Measurements from ENCODE around the gene ZMYND12. TPM values are rescaled to one million over a fixed set of nuclear protein-coding genes. Genes with fewer than 3 reads are reported as not detected.
"Not testable (repeated sequence)": the region's sequence is repeated elsewhere in the genome, so short reads cannot be mapped to it uniquely, and the experiment has no call there.

The ZMYND12 gene
- total and polyA plus RNA-seq, 2 donors from 2014 or later, result 1.9 to 17.7 TPM

DNA sequence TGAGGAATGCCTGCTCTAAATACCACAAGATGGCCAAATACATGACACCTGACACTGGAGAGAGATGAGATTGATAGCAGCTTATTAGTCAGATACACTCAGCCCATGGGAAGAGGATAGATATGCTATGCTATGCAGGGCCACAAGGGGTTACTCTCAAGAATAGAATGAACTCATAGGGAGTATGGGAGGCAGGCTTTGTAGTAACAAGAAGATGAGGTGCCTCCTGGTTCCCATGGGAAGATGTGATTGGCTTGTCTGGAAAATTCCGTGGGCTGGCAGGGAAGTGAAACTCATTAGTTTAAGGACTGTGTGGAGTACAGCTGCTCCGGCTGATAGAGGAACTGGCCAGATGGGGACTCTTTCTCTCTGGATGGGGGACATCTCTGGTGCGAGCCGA lies 23.8 kb upstream of the ZMYND12 start:
- H3K36me3 ChIP-seq (ENCODE audit: control insufficient read depth in 2 of 3, insufficient read depth in 3 of 3, low read length in 3 of 3), result peaks cover 0 to 14% (median 4%) of the 10 kb centered on the region in 3 donors
- intact Hi-C loops (cut with DNase I), result no loop called here
- TF ChIP-seq, protein P1, sequence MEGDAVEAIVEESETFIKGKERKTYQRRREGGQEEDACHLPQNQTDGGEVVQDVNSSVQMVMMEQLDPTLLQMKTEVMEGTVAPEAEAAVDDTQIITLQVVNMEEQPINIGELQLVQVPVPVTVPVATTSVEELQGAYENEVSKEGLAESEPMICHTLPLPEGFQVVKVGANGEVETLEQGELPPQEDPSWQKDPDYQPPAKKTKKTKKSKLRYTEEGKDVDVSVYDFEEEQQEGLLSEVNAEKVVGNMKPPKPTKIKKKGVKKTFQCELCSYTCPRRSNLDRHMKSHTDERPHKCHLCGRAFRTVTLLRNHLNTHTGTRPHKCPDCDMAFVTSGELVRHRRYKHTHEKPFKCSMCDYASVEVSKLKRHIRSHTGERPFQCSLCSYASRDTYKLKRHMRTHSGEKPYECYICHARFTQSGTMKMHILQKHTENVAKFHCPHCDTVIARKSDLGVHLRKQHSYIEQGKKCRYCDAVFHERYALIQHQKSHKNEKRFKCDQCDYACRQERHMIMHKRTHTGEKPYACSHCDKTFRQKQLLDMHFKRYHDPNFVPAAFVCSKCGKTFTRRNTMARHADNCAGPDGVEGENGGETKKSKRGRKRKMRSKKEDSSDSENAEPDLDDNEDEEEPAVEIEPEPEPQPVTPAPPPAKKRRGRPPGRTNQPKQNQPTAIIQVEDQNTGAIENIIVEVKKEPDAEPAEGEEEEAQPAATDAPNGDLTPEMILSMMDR (IDR thresholded peaks at IDR 0.05; ENCODE audit: borderline replicate concordance, extremely low read depth, insufficient read depth), result no peak
- no peaks in the 10 kb centered on the region for H3K9me3 ChIP-seq (ENCODE audit: control insufficient read depth in 2 of 3, insufficient read depth in 1 of 3, low read length in 3 of 3)
- H3K4me3 ChIP-seq (ENCODE audit: low read length in 3 of 3), result no peak overlapping the region
- no peaks in the 10 kb centered on the region for H3K4me1 ChIP-seq (ENCODE audit: control insufficient read depth in 2 of 3, insufficient read depth in 2 of 3, low read depth in 1 of 3, low read length in 3 of 3)
- FAIRE-seq, result no peak
- no peak overlapping the region for H3K9ac ChIP-seq (ENCODE audit: low read length in 3 of 3)
- no peak for DNase-seq
- H3K27ac ChIP-seq (ENCODE audit: low read depth in 2 of 2, low read length in 2 of 2), result no peak overlapping the region
- no peaks in the 10 kb centered on the region for H3K27me3 ChIP-seq (ENCODE audit: control insufficient read depth, insufficient read depth, low read length)

DNA sequence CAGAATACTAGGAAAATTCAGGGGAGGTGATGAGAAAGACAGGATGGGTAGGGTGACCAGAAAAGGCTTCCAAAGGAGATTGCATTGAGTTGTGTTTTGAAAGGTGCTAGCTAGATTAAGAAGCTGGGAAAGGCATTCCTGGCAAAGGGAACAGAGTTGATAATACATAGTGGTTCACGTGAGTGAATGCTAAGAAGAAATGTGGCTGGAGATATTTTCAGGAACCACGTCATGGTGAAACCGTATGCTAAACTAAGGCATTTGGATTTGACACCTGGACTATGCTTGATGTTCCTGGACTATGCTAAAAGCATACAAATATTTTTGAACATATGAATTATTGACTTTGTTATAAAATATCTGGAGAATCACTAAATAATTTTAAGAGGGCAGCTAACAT lies 22.0 kb upstream of the ZMYND12 start:
- intact Hi-C loops (cut with DNase I), result no loop called here
- FAIRE-seq (no peak), DNase-seq (no peak)
- Histone ChIP-seq H3K4me3 (ENCODE audit: low read length in 3 of 3) (no peak overlapping the region), H3K27ac (ENCODE audit: low read depth in 2 of 2, low read length in 2 of 2) (no peak overlapping the region), H3K27me3 (ENCODE audit: control insufficient read depth, insufficient read depth, low read length) (no peaks in the 10 kb centered on the region), H3K4me1 (ENCODE audit: control insufficient read depth in 2 of 3, insufficient read depth in 2 of 3, low read depth in 1 of 3, low read length in 3 of 3) (no peaks in the 10 kb centered on the region), H3K9ac (ENCODE audit: low read length in 3 of 3) (no peak overlapping the region), H3K36me3 (ENCODE audit: control insufficient read depth in 2 of 3, insufficient read depth in 3 of 3, low read length in 3 of 3) (peaks cover 0 to 10% (median 0%) of the 10 kb centered on the region in 3 donors), H3K9me3 (ENCODE audit: control insufficient read depth in 2 of 3, insufficient read depth in 1 of 3, low read length in 3 of 3) (no peaks in the 10 kb centered on the region)
- TF ChIP-seq, protein P1 (IDR thresholded peaks at IDR 0.05; ENCODE audit: borderline replicate concordance, extremely low read depth, insufficient read depth), result no peak

DNA sequence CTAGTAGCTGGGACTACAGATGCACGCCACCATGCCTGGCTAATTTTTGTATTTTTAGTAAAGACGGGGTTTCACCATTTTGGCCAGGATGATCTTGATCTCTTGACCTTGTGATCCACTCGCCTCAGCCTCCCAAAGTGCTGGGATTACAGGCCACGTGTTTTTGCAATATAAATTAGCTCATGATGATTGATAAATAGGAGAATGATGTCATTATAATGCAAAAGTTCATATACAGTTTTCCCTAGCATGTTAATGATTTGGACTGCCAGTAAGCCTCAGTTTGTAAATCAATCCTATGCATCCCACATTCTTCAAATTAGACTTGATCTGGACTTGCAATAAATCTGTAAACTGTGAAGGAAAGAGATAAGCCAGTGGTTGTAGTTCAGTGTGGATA lies 21.5 kb upstream of the ZMYND12 start:
- DNase-seq; H3K27ac ChIP-seq (ENCODE audit: low read depth in 2 of 2, low read length in 2 of 2); FAIRE-seq; H3K36me3 ChIP-seq (ENCODE audit: control insufficient read depth in 2 of 3, insufficient read depth in 3 of 3, low read length in 3 of 3); H3K9ac ChIP-seq (ENCODE audit: low read length in 3 of 3); H3K27me3 ChIP-seq (ENCODE audit: control insufficient read depth, insufficient read depth, low read length); H3K9me3 ChIP-seq (ENCODE audit: control insufficient read depth in 2 of 3, insufficient read depth in 1 of 3, low read length in 3 of 3); H3K4me3 ChIP-seq (ENCODE audit: low read length in 3 of 3); H3K4me1 ChIP-seq (ENCODE audit: control insufficient read depth in 2 of 3, insufficient read depth in 2 of 3, low read depth in 1 of 3, low read length in 3 of 3); intact Hi-C loops (cut with DNase I): not testable (repeated sequence)

DNA sequence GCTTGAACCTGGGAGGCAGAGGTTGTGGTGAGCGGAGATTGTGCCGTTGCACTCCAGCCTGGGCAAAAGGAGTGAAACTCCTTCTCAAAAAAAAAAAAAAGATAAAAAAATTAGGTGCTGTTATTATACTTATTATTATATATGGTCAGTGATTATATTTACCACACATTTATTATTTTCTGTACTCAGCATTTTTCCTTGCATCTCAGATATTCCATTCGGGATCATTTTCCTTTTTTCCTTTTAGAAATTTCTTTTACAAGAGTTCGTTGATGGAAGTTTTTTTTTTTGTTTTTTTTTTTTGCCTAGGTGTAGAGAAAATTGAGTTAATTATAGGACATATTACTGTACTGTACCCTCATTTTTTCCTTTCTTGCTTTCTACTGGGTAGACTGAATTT lies 20.8 kb upstream of the ZMYND12 start:
- Histone ChIP-seq H3K4me1 (ENCODE audit: control insufficient read depth in 2 of 3, insufficient read depth in 2 of 3, low read depth in 1 of 3, low read length in 3 of 3) (no peaks in the 10 kb centered on the region), H3K27ac (ENCODE audit: low read depth in 2 of 2, low read length in 2 of 2) (no peak overlapping the region), H3K36me3 (ENCODE audit: control insufficient read depth in 2 of 3, insufficient read depth in 3 of 3, low read length in 3 of 3) (peaks cover 0 to 4% (median 0%) of the 10 kb centered on the region in 3 donors), H3K9me3 (ENCODE audit: control insufficient read depth in 2 of 3, insufficient read depth in 1 of 3, low read length in 3 of 3) (no peaks in the 10 kb centered on the region), H3K9ac (ENCODE audit: low read length in 3 of 3) (no peak overlapping the region), H3K4me3 (ENCODE audit: low read length in 3 of 3) (no peak overlapping the region), H3K27me3 (ENCODE audit: control insufficient read depth, insufficient read depth, low read length) (no peaks in the 10 kb centered on the region)
- no peak for FAIRE-seq
- DNase-seq, result no peak
- TF ChIP-seq, protein P1 (IDR thresholded peaks at IDR 0.05; ENCODE audit: borderline replicate concordance, extremely low read depth, insufficient read depth), result no peak
- intact Hi-C loops (cut with DNase I), result no loop called here
